Common myeloid progenitor, CD34-positive (primary cell): ENCODE data around the gene SYPL2.

Experiments
- CTCF ChIA-PET: fragments of 350-600 bp; sonication (Branson Sonifier 250); formaldehyde crosslinking; loops from one replicate; lab custom pipeline; 2021; ENCODE audit warnings: antibody characterized with exemption; lab: Charles Lee
- POLR2A ChIA-PET: fragments of 350-600 bp; sonication (Branson Sonifier 250); formaldehyde crosslinking; loops from one replicate; lab custom pipeline; 2021; ENCODE audit warnings: antibody characterized with exemption; lab: Charles Lee
- DNase-seq, 3 donors: peaks; one replicate each; pipeline versions ENCODE4 v3.0.0 to v3.0.0-alpha.2; 2013
- H3K27ac ChIP-seq, 2 experiments: 1 replicate in 1 of 2; 2 replicates in 1 of 2; pipeline ENCODE4 v1.7.0; 2013; ENCODE audit warnings: inconsistent platforms in 2 of 2, low read length in 2 of 2, mild to moderate bottlenecking in 2 of 2, low read depth in 1 of 2, moderate library complexity in 1 of 2; ENCODE audit not compliant: severe bottlenecking in 2 of 2, insufficient read depth in 1 of 2, poor library complexity in 1 of 2
- H3K27me3 ChIP-seq, 5 experiments: replicated peaks in 2 of 5; 1 replicate in 3 of 5; 2 replicates in 2 of 5; pipeline versions ENCODE4 v1.6.1 to v1.7.0; 2013; ENCODE audit warnings: low read length in 4 of 5, mild to moderate bottlenecking in 2 of 5, moderate library complexity in 2 of 5, inconsistent platforms in 1 of 5; ENCODE audit not compliant: insufficient read depth in 5 of 5, control insufficient read depth in 4 of 5
- H3K36me3 ChIP-seq, 4 experiments: 1 replicate in 2 of 4; 2 replicates in 2 of 4; pipeline versions ENCODE4 v1.6.1 to v1.7.0; 2013; ENCODE audit warnings: low read length in 3 of 4, control low read depth in 1 of 4, mild to moderate bottlenecking in 1 of 4; ENCODE audit not compliant: control insufficient read depth in 4 of 4, insufficient read depth in 4 of 4
- H3K4me1 ChIP-seq, 4 experiments: 1 replicate in 3 of 4; 2 replicates in 1 of 4; pipeline versions ENCODE4 v1.6.1 to v1.7.1; 2013; ENCODE audit warnings: low read length in 3 of 4, mild to moderate bottlenecking in 3 of 4, control low read depth in 1 of 4, inconsistent platforms in 1 of 4, moderate library complexity in 1 of 4; ENCODE audit not compliant: control insufficient read depth in 4 of 4, insufficient read depth in 4 of 4; ENCODE audit errors: control extremely low read depth in 1 of 4
- H3K4me3 ChIP-seq, 7 experiments: 1 replicate in 4 of 7; 2 replicates in 3 of 7; pipeline versions ENCODE4 v1.5.1 to v1.7.0; 2013; ENCODE audit warnings: mild to moderate bottlenecking in 7 of 7, low read length in 6 of 7, moderate library complexity in 6 of 7, inconsistent platforms in 2 of 7, low read depth in 2 of 7, control low read depth in 1 of 7; ENCODE audit not compliant: insufficient read depth in 4 of 7, control insufficient read depth in 1 of 7; ENCODE audit errors: extremely low read depth in 1 of 7
- H3K9me3 ChIP-seq, 5 experiments: 1 replicate in 4 of 5; 2 replicates in 1 of 5; pipeline versions ENCODE4 v1.6.1 to v1.7.1; 2013; ENCODE audit warnings: low read length in 4 of 5, mild to moderate bottlenecking in 2 of 5, inconsistent platforms in 1 of 5, low read depth in 1 of 5, moderate library complexity in 1 of 5; ENCODE audit not compliant: control insufficient read depth in 4 of 5, insufficient read depth in 2 of 5; ENCODE audit errors: control extremely low read depth in 1 of 5
- WGBS: methylation state at CpG from one replicate; pipeline ENCODE4 v1.1.5; 2013; ENCODE audit not compliant: insufficient coverage; 5-methylcytosine and 5-hydroxymethylcytosine counted together

The SYPL2 gene

GRCh38 chr1:109508001-109508872 lies 41.9 kb downstream of the SYPL2 start:
- peaks cover 0 to 14% (median 11%) of the 10 kb centered on the region in 4 experiments for H3K4me1 ChIP-seq
- no peaks in the 10 kb centered on the region for H3K9me3 ChIP-seq
- POLR2A ChIA-PET, result no interaction called here
- 94% methylated on average over 17 of the region's 25 CpGs for WGBS
- DNase-seq, result no peak
- H3K4me3 ChIP-seq, result no peak overlapping the region
- H3K27me3 ChIP-seq, result peaks cover 0 to 20% (median 0%) of the 10 kb centered on the region in 5 experiments
- peaks cover 0 to 2% (median 0%) of the 10 kb centered on the region in 4 experiments for H3K36me3 ChIP-seq
- CTCF ChIA-PET, result interaction anchor here (1.1 to 39.1 kb wide), 3 partner anchors 11 to 26 kb away, joined by 7 to 1203 read pairs (median 232); partner anchors contain the start of genes ATXN7L2, CYB561D1 and GPR61
- no peak overlapping the region for H3K27ac ChIP-seq

- WGBS, result 96% methylated on average over 5 of the region's 7 CpGs
- POLR2A ChIA-PET, result no interaction called here
Observed at GRCh38 chr1:109508873-109509175, 42.5 kb downstream of the SYPL2 start.

GRCh38 chr1:109509176-109510134 lies 43.1 kb downstream of the SYPL2 start, which contains the start of gene AMIGO1:
TSS of gene AMIGO1 (minus strand) at chr1:109509727. CDS start at chr1:109508912, 815 bp downstream.
- H3K4me1 ChIP-seq, result peaks cover 0 to 14% (median 11%) of the 10 kb centered on the region in 4 experiments
- H3K36me3 ChIP-seq, result no peaks in the 10 kb centered on the region
- POLR2A ChIA-PET, result interaction anchor here (1.6 kb wide), 1 partner anchor 15 kb away, joined by 7 read pairs; the partner anchor contains the start of gene CYB561D1
- no peak within 1 kb of the TSS for H3K27ac ChIP-seq
- H3K4me3 ChIP-seq, result peak within 1 kb of the TSS; percentile 23 to 80 (median 68)
- CTCF ChIA-PET, result interaction anchor here (1.2 to 39.1 kb wide), 3 partner anchors 18 to 31 kb away, joined by 3 to 1203 read pairs (median 232); partner anchors contain the start of genes ATXN7L2, CYB561D1 and GPR61
- H3K9me3 ChIP-seq, result no peaks in the 10 kb centered on the region
- peaks cover 0 to 22% (median 0%) of the 10 kb centered on the region in 5 experiments for H3K27me3 ChIP-seq
- peak; percentile 37 to 68 (median 54) for DNase-seq
- WGBS, result 2% methylated on average over 92 of the region's 100 CpGs

More at GRCh38 chr1:109508873-109509175, 42.5 kb downstream of the SYPL2 start:
- H3K9me3 ChIP-seq, result no peaks in the 10 kb centered on the region
- DNase-seq, result no peak
- H3K27ac ChIP-seq, result no peak overlapping the region
- peaks cover 0 to 22% (median 0%) of the 10 kb centered on the region in 5 experiments for H3K27me3 ChIP-seq
- CTCF ChIA-PET, result interaction anchor here (14.7 to 39.1 kb wide), 2 partner anchors 17 to 25 kb away, joined by 232 to 1203 read pairs; partner anchors contain the start of genes ATXN7L2, CYB561D1 and GPR61
- H3K4me3 ChIP-seq, result peak overlapping the region in 5 of 7 experiments; percentile 19 to 79 (median 67)
- peaks cover 0 to under 1% (median 0%) of the 10 kb centered on the region in 4 experiments for H3K36me3 ChIP-seq
- H3K4me1 ChIP-seq, result peaks cover 0 to 14% (median 11%) of the 10 kb centered on the region in 4 experiments

GRCh38 chr1:109513110-109513710 lies 46.9 kb downstream of the SYPL2 start:
- DNase-seq, result no peak

GRCh38 chr1:109514846-109515245 lies 48.5 kb downstream of the SYPL2 start:
- H3K4me1 ChIP-seq, result peaks cover 0 to 8% (median 6%) of the 10 kb centered on the region in 4 experiments
- ChIA-PET CTCF (interaction anchor here (0.7 to 39.1 kb wide), 4 partner anchors 13 to 153 kb away, joined by 3 to 1203 read pairs (median 50); partner anchors contain the start of gene GPR61), POLR2A (no interaction called here)
- no peak overlapping the region for H3K4me3 ChIP-seq
- H3K36me3 ChIP-seq, result no peaks in the 10 kb centered on the region
- H3K27me3 ChIP-seq, result peaks cover 0 to 13% (median 0%) of the 10 kb centered on the region in 5 experiments
- H3K27ac ChIP-seq, result no peak overlapping the region
- WGBS, result no CpG with 5 or more reads among the region's 3 CpGs
- H3K9me3 ChIP-seq, result no peaks in the 10 kb centered on the region
- no peak for DNase-seq

More at GRCh38 chr1:109513110-109513710, 46.9 kb downstream of the SYPL2 start:
- H3K4me3 ChIP-seq, result no peak overlapping the region
- 100% methylated on average over 1 of the region's 2 CpGs for WGBS
- H3K27me3 ChIP-seq, result peaks cover 0 to 20% (median 0%) of the 10 kb centered on the region in 5 experiments
- H3K4me1 ChIP-seq, result peaks cover 0 to 14% (median 11%) of the 10 kb centered on the region in 4 experiments
- ChIA-PET POLR2A (interaction anchor here (1.0 kb wide), 1 partner anchor 21 kb away, joined by 3 read pairs; no protein-coding TSS in a partner anchor), CTCF (interaction anchor here (1.4 to 39.1 kb wide), 5 partner anchors 11 to 22 kb away, joined by 5 to 1203 read pairs (median 10); partner anchors contain the start of genes CYB561D1 and GPR61)
- H3K36me3 ChIP-seq, result no peaks in the 10 kb centered on the region
- no peaks in the 10 kb centered on the region for H3K9me3 ChIP-seq
- no peak overlapping the region for H3K27ac ChIP-seq

GRCh38 chr1:109516872-109517271 lies 50.5 kb downstream of the SYPL2 start:
- POLR2A ChIA-PET, result no interaction called here
- 86% methylated on average over 4 of the region's 5 CpGs for WGBS

More at GRCh38 chr1:109516872-109517271, 50.5 kb downstream of the SYPL2 start:
- DNase-seq, result no peak
- Histone ChIP-seq H3K27ac (no peak overlapping the region), H3K27me3 (peaks cover 0 to 11% (median 0%) of the 10 kb centered on the region in 5 experiments), H3K36me3 (no peaks in the 10 kb centered on the region), H3K9me3 (no peaks in the 10 kb centered on the region), H3K4me3 (no peak overlapping the region), H3K4me1 (no peaks in the 10 kb centered on the region)
- CTCF ChIA-PET, result interaction anchor here (1.1 to 39.1 kb wide), 5 partner anchors 15 to 116 kb away, joined by 3 to 1203 read pairs (median 4); partner anchors contain the start of gene GPR61
